Heart left ventricle (tissue), 11 donors: ENCODE measurements around the gene ZNF445. TPM values are rescaled to one million over a fixed set of nuclear protein-coding genes. Genes with fewer than 3 reads are reported as not detected.

Source experiments
- polyA plus RNA-seq, 2 donors: library from polyadenylated mRNA; stranded (reverse); fragments of 200-250 nt; gene quantifications; one replicate each; pipeline ENCODE4 v1.2.3, GENCODE V29; 2013
- total RNA-seq, 9 donors: library from RNA; depleted of rRNA in 2 of 9; stranded (reverse); fragments of >200 nt in 2 of 9; fragmentation: NEBNext Ultra II Directional in 3 of 9; extraction: Animal tissue kit (Norgen Biotek cat#: 25700) in 3 of 9; gene quantifications; one replicate each; pipeline versions ENCODE4 v1.1.0 to v1.2.4, GENCODE V29; 2016 to 2023
- donor health status: ischemic (EF 13 %, LVEDD 7.1; RV severe dilation, severe dysfunction).
- donor health status: healthy with polysubstance abuse.
- donor health status: DM: no; HTN: yes; CAD: no.
- donor health status: DM: no; HTN: no; CAD: no.
- donor health status: ischemic (EF 25% LVEDD 5.7; RV mildly dilated, moderate dysfunction).
- donor health status: healthy.
- donor health status: DM: yes; HTN: yes; CAD: no.
- donor health status: PGD.
- donor health status: nonischemic (EF 23%, LVEDD 6.1; RV moderate dilation, normal function).

Gene ZNF445
- total and polyA plus RNA-seq, 11 donors = 4.9 to 19.9 (median 11.0) TPM

Other genes with a start within 250 kb of the ZNF445 start
- not detected for gene TOPAZ1, start 235.8 kb downstream of the ZNF445 start, total RNA-seq
- gene TOPAZ1, start 235.8 kb downstream of the ZNF445 start, polyA plus RNA-seq = not detected
- 10 to 100 TPM; 24.1 to 45.0 (median 32.4) TPM for gene TCAIM, start 138.9 kb downstream of the ZNF445 start, total RNA-seq
- 10 to 100 TPM; 17.0 to 26.2 TPM for gene TCAIM, start 138.9 kb downstream of the ZNF445 start, polyA plus RNA-seq
- gene ZKSCAN7, start 77.5 kb upstream of the ZNF445 start, total RNA-seq = 1 to 10 TPM; 1.2 to 3.7 (median 2.3) TPM
- gene ZKSCAN7, start 77.5 kb upstream of the ZNF445 start, polyA plus RNA-seq = 1 to 10 TPM; 1.3 to 2.1 TPM
- 1 to 10 TPM in 6 of 9 donors, under 1 TPM in 3; 0.28 to 2.2 (median 1.3) TPM for gene ZNF660, start 107.3 kb upstream of the ZNF445 start, total RNA-seq
- gene ZNF660, start 107.3 kb upstream of the ZNF445 start, polyA plus RNA-seq = under 1 TPM; 0.49 to 0.53 TPM
- gene ZNF197, start 147.4 kb upstream of the ZNF445 start, total RNA-seq = 10 to 100 TPM in 8 of 9 donors, 1 to 10 TPM in 1; 7.8 to 16.4 (median 11.9) TPM
- gene ZNF197, start 147.4 kb upstream of the ZNF445 start, polyA plus RNA-seq = 1 to 10 TPM; 6.6 to 7.7 TPM
- 10 to 100 TPM in 1 of 9 donors, 1 to 10 TPM in 8; 6.0 to 14.6 (median 6.5) TPM for gene ZNF35, start 171.1 kb upstream of the ZNF445 start, total RNA-seq
- 1 to 10 TPM; 3.6 to 7.7 TPM for gene ZNF35, start 171.1 kb upstream of the ZNF445 start, polyA plus RNA-seq
- gene ZNF502, start 235.0 kb upstream of the ZNF445 start, total RNA-seq = 1 to 10 TPM; 1.9 to 4.8 (median 3.5) TPM
- 1 to 10 TPM; 1.9 to 3.4 TPM for gene ZNF502, start 235.0 kb upstream of the ZNF445 start, polyA plus RNA-seq